ENCODE results near the gene RGS8. TPM values are rescaled to one million over a fixed set of nuclear protein-coding genes. Genes with fewer than 3 reads are reported as not detected.

Gene RGS8
- polyA plus RNA-seq, 1 of the 3 experiments (the other 2 are of a cell fraction) = not detected

GRCh38 chr1:182709225-182709764, 24.9 kb upstream of the RGS8 start:
- Histone ChIP-seq H3K27ac (ENCODE audit: low read depth in 2 of 2, low read length in 1 of 2) (no peak overlapping the region), H3K4me1 (ENCODE audit: control insufficient read depth in 1 of 2, insufficient read depth in 2 of 2, low read depth in 1 of 2, low read length in 1 of 2) (peaks cover 0 to 13% of the 10 kb centered on the region in 2 experiments; a peak in 1 of 4 replicates), H3K9me2 (no peaks in the 10 kb centered on the region), H3K9ac (no peak overlapping the region), H3K4me2 (no peak overlapping the region), H3K36me3 (replicated peaks in 1 of 2; ENCODE audit: control insufficient read depth in 1 of 2, insufficient read depth in 2 of 2, low read length in 1 of 2) (no peaks in the 10 kb centered on the region), H4K20me1 (ENCODE audit: insufficient read depth) (no peaks in the 10 kb centered on the region), H3F3A (replicated peaks; ENCODE audit: insufficient read depth) (no peaks in the 10 kb centered on the region), H3K79me2 (ENCODE audit: insufficient read depth) (no peaks in the 10 kb centered on the region), H3K4me3 (ENCODE audit: low read depth in 2 of 2, low read length in 1 of 2) (no peak overlapping the region), H3K27me3 (ENCODE audit: insufficient read depth) (no peaks in the 10 kb centered on the region; the same call in 1 of the 2 replicates), H3K9me3 (no peaks in the 10 kb centered on the region), H2AFZ (ENCODE audit: low read depth) (no peak overlapping the region)
- CTCF ChIA-PET = interaction anchor here (1.6 to 1.9 kb wide), 2 partner anchors 19 to 108 kb away, joined by 5 read pairs; no protein-coding TSS in a partner anchor
- DNase-seq = no peak
- TF ChIP-seq POLR2AphosphoS5 (IDR thresholded peaks at IDR 0.05; ENCODE audit: low read depth, low read length) = no peak
- no peak for TF ChIP-seq TAF1 (IDR thresholded peaks at IDR 0.05; ENCODE audit: borderline replicate concordance, low read depth, low read length)
- TF ChIP-seq, protein P1, sequence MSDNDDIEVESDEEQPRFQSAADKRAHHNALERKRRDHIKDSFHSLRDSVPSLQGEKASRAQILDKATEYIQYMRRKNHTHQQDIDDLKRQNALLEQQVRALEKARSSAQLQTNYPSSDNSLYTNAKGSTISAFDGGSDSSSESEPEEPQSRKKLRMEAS (IDR thresholded peaks at IDR 0.05; ENCODE audit: low read depth) = no peak
- TF ChIP-seq FOXM1 (IDR thresholded peaks at IDR 0.05; ENCODE audit: low read depth) = no peak
- no peak for TF ChIP-seq MEF2A (IDR thresholded peaks at IDR 0.05; ENCODE audit: borderline replicate concordance, low read depth)
- no peak for TF ChIP-seq YY1 (IDR thresholded peaks at IDR 0.05; ENCODE audit: low read depth)
- no peak for TF ChIP-seq FOXJ3 (CRISPR knock-in tag; IDR thresholded peaks at IDR 0.05)
- TF ChIP-seq, protein P2, sequence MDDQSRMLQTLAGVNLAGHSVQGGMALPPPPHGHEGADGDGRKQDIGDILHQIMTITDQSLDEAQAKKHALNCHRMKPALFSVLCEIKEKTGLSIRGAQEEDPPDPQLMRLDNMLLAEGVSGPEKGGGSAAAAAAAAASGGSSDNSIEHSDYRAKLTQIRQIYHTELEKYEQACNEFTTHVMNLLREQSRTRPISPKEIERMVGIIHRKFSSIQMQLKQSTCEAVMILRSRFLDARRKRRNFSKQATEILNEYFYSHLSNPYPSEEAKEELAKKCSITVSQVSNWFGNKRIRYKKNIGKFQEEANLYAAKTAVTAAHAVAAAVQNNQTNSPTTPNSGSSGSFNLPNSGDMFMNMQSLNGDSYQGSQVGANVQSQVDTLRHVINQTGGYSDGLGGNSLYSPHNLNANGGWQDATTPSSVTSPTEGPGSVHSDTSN (IDR thresholded peaks at IDR 0.05) = no peak
- TF ChIP-seq NFIC (IDR thresholded peaks at IDR 0.05; ENCODE audit: borderline replicate concordance) = no peak
- TF ChIP-seq SIN3A (IDR thresholded peaks at IDR 0.05; ENCODE audit: borderline replicate concordance, low read depth, low read length) = no peak
- no peak for TF ChIP-seq EP300 (IDR thresholded peaks at IDR 0.05; ENCODE audit: borderline replicate concordance in 1 of 2, low read depth in 1 of 2, low read length in 1 of 2)
- WGBS (ENCODE audit: low lambda C conversion rate) = 60% methylated on average over 1 of the region's 1 CpG
- POLR2A ChIA-PET = no interaction called here

GRCh38 chr1:182707122-182707521, 22.7 kb upstream of the RGS8 start:
- H4K20me1 ChIP-seq (ENCODE audit: insufficient read depth) = no peaks in the 10 kb centered on the region
- CTCF ChIA-PET = interaction anchor here (1.3 to 1.9 kb wide), 2 partner anchors 17 to 106 kb away, joined by 4 to 5 read pairs; no protein-coding TSS in a partner anchor
- no peaks in the 10 kb centered on the region for H3K36me3 ChIP-seq (replicated peaks in 1 of 2; ENCODE audit: control insufficient read depth in 1 of 2, insufficient read depth in 2 of 2, low read length in 1 of 2)
- H3F3A ChIP-seq (replicated peaks; ENCODE audit: insufficient read depth) = no peaks in the 10 kb centered on the region
- 78% methylated on average over 1 of the region's 1 CpG for WGBS (ENCODE audit: low lambda C conversion rate)
- no peak overlapping the region for H3K4me3 ChIP-seq (ENCODE audit: low read depth in 2 of 2, low read length in 1 of 2)
- no peaks in the 10 kb centered on the region for H3K9me3 ChIP-seq
- H3K9me2 ChIP-seq = no peaks in the 10 kb centered on the region
- H3K9ac ChIP-seq = no peak overlapping the region
- no peak overlapping the region for H3K27ac ChIP-seq (ENCODE audit: low read depth in 2 of 2, low read length in 1 of 2)
- no peak for DNase-seq
- H3K79me2 ChIP-seq (ENCODE audit: insufficient read depth) = no peaks in the 10 kb centered on the region
- no peaks in the 10 kb centered on the region; the same call in 1 of the 2 replicates for H3K27me3 ChIP-seq (ENCODE audit: insufficient read depth)
- no peak overlapping the region for H3K4me2 ChIP-seq
- peaks cover 0 to 25% of the 10 kb centered on the region in 2 experiments; a peak in 2 of 4 replicates for H3K4me1 ChIP-seq (ENCODE audit: control insufficient read depth in 1 of 2, insufficient read depth in 2 of 2, low read depth in 1 of 2, low read length in 1 of 2)
- POLR2A ChIA-PET = no interaction called here
- no peak overlapping the region for H2AFZ ChIP-seq (ENCODE audit: low read depth)
- TF ChIP-seq MXI1 (IDR thresholded peaks at IDR 0.05; ENCODE audit: low read depth, low read length) = no peak
- no peak for TF ChIP-seq REST (IDR thresholded peaks at IDR 0.05; ENCODE audit: low read depth, low read length)
- TF ChIP-seq RXRA (IDR thresholded peaks at IDR 0.05; ENCODE audit: borderline replicate concordance, low read depth) = no peak
- TF ChIP-seq POLR2AphosphoS5 (IDR thresholded peaks at IDR 0.05; ENCODE audit: low read depth, low read length) = no peak
- TF ChIP-seq, protein P3, sequence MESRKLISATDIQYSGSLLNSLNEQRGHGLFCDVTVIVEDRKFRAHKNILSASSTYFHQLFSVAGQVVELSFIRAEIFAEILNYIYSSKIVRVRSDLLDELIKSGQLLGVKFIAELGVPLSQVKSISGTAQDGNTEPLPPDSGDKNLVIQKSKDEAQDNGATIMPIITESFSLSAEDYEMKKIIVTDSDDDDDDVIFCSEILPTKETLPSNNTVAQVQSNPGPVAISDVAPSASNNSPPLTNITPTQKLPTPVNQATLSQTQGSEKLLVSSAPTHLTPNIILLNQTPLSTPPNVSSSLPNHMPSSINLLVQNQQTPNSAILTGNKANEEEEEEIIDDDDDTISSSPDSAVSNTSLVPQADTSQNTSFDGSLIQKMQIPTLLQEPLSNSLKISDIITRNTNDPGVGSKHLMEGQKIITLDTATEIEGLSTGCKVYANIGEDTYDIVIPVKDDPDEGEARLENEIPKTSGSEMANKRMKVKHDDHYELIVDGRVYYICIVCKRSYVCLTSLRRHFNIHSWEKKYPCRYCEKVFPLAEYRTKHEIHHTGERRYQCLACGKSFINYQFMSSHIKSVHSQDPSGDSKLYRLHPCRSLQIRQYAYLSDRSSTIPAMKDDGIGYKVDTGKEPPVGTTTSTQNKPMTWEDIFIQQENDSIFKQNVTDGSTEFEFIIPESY (IDR thresholded peaks at IDR 0.05; ENCODE audit: borderline replicate concordance, low read depth) = no peak
- no peak for TF ChIP-seq NRF1 (IDR thresholded peaks at IDR 0.05; ENCODE audit: low read depth, low read length)
- no peak for TF ChIP-seq JUND (IDR thresholded peaks at IDR 0.05)
- no peak for TF ChIP-seq SIN3A (IDR thresholded peaks at IDR 0.05; ENCODE audit: borderline replicate concordance, low read depth, low read length)
- TF ChIP-seq ELF1 (IDR thresholded peaks at IDR 0.05) = no peak
- no peak for TF ChIP-seq TEAD4 (IDR thresholded peaks at IDR 0.05; ENCODE audit: borderline replicate concordance, insufficient read depth)
- TF ChIP-seq NFIC (IDR thresholded peaks at IDR 0.05; ENCODE audit: borderline replicate concordance) = no peak
- TF ChIP-seq GABPA (IDR thresholded peaks at IDR 0.05; ENCODE audit: low read depth) = no peak
- TF ChIP-seq, protein P1 (IDR thresholded peaks at IDR 0.05; ENCODE audit: low read depth) = no peak

Measured in SK-N-SH (cell line).